ENCODE results near the gene ADGRD2.

ADGRD2 gene

DNA sequence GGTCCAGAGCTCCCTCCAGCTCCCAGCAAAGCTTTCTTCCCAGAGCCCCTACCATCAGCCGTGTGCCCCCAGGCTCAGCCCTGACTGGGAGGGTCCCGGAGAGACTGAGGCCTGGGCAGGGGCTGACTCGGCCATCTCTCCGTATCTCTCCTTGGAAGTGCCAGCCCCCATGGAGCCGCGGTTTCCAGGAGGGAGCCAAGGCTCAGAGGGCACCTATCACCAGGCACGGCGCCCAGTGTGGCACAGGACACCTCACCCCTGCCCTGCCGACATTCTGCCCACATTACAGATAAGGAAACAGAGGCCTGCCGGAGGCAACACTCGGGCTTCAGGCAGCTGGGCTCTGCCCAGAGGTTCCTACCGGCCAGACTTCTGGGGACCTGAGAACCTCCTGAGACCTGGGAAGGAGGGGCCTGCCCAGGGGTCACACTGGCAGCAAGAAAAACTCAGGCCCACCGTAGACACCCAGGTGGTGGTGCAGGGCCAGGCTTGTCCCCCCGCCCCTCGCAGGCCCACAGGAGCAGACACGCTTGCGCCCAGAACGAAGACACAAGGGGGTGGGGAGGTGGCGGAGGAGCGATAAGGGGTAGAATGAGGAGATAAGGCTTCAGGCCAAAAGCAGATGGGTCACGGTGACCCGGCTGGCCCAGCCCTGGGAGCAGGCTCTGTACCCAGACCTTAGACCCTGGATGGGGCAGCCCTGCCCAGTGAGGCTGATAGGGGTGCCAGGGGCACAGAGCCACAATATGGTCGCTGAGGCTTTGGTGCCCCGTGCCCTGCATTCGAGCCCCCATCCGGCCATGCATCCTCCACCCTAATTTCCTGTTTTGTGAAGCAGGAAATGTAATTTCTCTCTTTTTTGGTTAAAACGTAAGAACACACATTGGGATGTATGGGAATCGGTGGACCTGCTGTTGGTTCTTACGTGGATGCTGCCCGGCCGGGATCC lies 45.1 kb downstream of the ADGRD2 start:
- no peak for DNase-seq (ENCODE audit: low read depth in 3 of 3, low spot score in 1 of 3)

DNA sequence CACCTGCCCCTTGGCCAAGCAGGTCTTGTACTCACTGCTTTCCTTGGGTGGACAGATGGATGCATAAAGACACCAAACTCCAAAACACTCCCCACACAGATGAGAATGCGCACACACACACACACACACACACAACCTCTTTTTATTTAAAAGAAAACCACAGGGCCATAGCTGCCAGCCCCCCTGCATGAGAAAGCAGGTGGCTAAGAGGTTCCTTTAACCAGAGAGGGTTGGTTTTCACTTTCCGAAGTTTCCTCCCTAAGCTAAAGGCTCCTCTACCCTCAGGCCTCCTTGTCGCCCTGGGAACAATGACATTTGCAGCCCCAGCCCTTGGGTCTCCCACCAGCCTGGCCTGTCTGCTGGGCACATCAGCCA lies 45.8 kb downstream of the ADGRD2 start:
- no peak for DNase-seq (ENCODE audit: low read depth in 3 of 3, low spot score in 1 of 3)

DNA sequence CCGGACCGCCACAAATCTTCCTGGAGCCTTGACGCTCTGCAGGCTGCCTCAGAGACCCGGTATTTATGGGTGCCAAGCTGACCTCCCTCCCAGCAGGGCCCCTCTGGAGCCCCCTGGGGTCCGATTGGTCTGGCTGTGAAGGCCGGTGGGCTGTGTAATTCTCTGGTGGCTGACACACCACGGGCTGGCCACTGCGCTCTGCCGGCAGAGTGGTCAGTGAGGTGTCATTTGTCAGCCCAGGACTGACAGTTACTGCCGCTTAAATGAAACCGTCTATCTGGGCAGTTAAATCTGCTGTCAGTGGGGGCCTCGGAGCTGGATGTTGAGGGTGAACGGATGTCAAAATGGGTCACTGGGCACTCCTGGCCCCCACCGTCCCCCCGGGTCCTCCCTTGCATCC lies 46.2 kb downstream of the ADGRD2 start:
- no peak for DNase-seq (ENCODE audit: low read depth in 3 of 3, low spot score in 1 of 3)

DNA sequence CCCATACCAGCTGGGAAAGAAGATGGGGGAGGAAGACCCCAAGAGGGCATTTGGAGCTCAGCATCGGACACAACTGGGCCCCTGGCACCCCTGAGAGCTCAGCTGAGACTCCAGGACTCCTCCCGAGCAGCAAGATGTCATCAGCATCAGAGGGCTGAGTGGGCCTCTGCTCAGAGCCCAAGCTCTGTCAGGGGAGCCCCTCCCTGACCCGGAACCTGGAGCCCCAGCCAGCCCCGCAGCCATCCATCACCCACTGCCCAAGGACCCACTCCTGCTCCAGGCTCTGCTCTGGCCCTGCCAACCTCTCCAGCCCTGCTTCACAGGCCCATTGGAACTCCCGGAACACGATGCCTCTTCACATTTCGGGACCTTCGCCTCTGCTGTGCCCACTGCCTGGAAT lies 47.2 kb downstream of the ADGRD2 start:
- no peak for DNase-seq (ENCODE audit: low read depth in 3 of 3, low spot score in 1 of 3)

DNA sequence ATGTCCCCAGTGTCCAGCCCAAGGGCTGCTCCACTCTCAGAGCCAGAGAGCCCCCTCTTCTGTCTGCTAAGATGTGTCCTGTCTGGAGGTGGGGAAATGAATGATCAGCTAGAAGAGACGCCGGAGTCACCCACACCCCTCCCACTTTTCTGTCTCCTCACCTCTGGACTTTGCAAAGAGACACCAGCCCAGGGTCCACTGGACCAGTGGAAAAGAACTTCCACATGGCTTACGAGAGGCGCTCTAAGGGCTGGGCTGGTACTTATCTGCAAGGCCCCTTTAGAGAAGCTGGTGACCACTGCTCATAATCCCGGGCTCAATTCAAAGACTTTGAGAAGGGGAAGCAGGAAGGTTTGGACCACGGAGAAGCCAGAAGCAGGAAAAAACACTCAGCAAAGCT lies 47.8 kb downstream of the ADGRD2 start:
- no peak for DNase-seq (ENCODE audit: low read depth in 3 of 3, low spot score in 1 of 3)

DNA sequence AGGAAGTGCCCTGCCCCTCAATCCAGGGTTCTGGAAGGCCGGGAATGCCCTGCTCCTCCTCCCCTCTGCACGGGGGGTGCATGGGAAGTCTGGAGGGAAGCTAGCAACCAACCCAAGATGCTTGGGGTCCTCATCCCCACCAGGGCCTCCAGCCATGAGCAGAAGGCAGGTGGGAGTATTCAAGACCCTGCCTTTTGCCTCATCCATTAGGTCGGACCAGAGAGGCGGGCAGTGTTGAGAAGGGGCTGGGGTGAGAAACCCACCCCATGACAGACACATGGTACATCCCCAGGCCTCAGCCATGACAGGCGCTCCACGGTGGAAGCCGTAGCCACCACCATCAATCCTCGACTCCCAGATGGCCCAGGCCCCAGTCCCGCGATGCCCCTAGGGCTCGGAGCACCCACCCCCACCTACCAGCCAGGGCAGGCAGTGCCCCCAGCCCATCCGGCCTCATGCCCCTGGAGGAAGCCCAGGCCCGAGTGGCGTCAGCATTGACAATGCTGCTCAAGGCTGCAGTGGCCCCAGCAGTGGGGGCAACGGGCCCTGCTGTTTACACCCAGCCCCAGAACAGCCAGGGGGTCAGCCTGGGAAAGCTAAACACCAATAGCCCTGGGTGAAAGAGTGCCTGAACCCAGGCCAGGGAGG lies 48.4 kb downstream of the ADGRD2 start:
- no peak for DNase-seq (ENCODE audit: low read depth in 3 of 3, low spot score in 1 of 3)

DNA sequence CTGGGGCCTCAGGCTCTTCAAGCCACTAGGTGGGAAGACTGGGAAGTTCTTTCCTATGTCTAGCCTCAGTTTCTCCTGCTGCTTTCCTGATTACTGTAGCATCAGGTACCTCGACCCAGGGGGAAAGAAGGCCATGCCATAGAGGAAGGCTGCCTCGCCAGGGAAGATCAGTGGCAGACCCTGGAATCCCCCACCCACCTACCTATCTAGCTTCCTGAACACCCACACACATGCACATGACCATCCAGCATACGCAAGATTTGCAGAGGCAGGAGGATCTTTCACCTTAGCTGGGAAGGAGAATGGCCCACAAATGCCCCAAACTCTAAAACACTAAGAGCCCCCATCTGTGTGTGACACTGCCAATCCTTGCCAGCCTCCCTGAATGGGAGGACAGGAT lies 49.0 kb downstream of the ADGRD2 start:
- DNase-seq (ENCODE audit: low read depth in 3 of 3, low spot score in 1 of 3) = no peak

DNA sequence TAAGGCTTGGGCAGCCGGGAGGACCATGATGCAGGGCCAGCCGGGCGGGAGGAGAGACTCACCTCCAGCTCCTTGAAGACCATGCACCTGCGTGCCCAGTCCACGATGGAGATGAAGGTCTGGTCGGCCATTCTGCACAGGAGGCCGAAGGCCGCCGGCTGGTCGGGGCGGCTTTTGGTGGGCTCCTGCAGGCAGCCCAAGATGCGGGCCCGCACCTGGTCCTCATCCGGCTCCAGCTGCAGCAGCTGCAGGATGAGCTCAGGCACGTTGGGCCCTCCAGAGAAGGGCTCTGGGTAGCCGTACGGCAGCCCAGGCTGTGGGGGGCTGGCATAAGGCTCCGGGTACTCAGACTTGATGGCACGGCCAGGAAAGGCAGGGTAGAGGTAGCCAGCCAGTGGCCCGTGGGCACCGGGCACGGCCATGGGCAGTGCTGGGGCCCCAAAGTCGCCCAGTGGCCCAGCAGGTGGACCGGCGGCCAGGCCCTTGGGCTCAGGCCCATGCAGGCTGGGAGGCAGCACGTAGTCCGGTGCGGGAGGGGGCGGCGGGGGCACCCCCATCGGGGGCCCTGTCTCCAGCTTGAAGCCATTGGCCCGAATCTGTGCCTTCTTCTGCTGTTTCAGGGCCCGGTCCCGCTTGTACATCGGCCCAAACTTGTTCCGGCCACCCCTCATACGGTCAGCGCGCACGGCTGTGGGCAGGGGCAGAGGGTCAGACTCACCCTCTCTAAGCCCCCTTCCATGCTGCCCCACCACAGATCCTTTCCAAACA lies 50.0 kb downstream of the ADGRD2 start:
- no peak for DNase-seq (ENCODE audit: low read depth in 3 of 3, low spot score in 1 of 3)

DNA sequence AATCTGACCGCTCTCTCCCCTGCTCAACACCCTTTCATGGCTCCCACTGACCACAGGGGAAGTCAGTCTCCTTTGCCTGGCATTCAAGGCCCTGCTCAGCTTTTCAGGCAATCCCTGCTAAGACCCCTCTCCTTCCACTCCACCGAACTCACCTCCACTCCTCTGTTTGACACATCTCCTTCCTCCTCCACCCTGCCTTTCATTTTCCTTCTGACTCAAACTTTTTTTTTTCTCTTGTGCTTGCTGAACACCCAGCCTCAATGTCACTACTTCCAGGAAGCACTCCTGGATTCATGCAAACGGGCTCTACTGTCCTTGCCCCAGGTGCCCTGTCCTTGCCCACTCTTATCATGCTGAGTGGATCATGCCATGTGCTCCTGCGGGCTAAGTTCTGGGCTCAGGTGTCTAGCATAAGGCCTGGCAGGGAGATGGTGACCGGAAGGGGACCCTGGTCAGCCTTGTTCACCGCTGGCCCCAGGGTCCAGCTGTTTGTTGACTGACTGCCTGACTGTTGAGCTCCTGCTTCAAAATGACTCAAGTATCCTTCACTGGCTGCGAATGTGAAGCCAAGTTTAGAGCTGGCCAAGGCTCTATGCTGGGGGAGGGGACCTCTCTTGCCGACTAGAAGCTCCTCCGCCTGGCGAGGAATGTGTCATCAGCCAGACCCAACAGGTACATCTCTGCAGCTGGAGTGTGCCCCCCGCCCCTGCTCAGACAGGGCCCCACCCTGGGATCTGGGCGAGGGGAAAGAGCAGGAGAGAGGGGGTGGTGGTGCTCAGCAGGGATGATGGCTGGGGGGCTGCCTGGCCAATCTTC lies 50.8 kb downstream of the ADGRD2 start:
- no peak for DNase-seq (ENCODE audit: low read depth in 3 of 3, low spot score in 1 of 3)

DNA sequence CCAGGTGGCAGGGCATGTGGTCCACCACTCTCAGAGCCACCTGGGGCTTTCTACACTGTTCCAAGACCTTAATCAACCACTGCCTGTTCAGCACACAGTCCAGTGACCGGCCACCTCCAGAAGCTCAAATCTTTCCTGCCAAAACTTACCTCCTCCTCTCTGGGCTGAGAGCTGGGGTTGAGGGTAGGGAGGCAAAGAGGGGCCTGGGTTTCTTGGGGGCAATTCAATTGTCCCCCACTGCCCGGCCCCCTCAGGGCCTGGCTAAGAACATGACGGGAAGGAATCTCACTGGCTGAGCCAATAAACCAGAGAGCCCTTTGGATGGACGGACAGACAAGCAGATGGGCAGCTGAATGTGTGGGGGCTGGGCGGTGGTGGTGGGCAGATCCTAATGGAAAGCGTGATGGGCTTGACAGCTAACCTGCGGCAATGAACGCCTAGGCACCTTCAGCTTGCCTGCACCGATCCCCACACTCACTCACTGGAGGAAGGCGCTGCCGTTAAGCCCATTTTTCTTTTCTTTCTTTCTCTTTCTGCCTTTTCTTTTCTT lies 51.6 kb downstream of the ADGRD2 start:
- DNase-seq (ENCODE audit: low read depth in 3 of 3, low spot score in 1 of 3) = no peak

DNA sequence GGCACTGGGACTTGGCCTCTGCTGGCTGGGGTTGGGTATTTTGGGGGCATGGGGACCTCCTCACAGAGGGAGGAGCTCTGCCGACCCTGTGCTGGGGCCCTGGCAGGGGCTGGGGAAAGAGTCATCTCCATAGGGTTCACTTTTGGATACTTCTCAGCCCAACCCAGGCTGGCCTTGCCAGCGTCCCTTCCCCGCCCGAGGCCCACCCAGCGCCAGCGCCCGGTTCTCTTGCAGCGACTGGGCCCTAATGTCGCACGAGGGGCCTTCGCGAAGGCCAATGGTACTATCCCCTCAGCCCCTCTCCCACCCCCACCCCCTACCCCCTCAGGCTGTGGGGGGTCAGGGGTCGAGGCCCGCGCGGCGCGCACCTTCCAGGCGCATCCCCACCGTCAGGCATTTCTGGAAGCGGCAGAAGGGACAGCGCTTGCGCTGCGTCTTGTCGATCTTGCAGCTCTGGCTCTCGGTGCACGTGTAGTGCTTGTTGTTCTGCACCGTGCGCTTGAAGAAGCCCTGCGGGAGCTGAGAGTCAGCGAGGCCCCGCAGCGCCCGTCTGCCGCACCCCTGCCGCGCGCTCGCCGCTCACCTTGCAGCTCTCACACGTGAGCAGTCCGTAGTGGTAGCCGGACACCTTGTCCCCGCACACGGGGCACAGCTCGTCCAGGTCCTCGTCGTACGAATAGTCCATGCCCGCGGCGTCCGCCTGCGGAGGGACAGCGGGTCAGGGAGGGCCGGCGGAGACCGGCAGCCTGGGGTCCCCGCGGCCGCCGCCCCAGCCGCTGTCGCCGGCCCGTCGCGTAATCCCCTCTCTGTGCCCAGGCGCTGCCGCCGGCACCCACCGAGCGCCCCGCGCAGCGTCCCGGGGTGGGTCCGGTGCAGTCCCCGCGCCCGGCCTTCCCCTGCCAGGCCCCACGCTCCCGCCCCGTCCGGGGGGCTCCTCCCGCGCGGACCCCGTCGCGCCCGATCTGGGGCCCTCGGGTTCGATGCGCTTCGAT lies 52.8 kb downstream of the ADGRD2 start:
- no peak for DNase-seq (ENCODE audit: low read depth in 3 of 3, low spot score in 1 of 3)

DNA sequence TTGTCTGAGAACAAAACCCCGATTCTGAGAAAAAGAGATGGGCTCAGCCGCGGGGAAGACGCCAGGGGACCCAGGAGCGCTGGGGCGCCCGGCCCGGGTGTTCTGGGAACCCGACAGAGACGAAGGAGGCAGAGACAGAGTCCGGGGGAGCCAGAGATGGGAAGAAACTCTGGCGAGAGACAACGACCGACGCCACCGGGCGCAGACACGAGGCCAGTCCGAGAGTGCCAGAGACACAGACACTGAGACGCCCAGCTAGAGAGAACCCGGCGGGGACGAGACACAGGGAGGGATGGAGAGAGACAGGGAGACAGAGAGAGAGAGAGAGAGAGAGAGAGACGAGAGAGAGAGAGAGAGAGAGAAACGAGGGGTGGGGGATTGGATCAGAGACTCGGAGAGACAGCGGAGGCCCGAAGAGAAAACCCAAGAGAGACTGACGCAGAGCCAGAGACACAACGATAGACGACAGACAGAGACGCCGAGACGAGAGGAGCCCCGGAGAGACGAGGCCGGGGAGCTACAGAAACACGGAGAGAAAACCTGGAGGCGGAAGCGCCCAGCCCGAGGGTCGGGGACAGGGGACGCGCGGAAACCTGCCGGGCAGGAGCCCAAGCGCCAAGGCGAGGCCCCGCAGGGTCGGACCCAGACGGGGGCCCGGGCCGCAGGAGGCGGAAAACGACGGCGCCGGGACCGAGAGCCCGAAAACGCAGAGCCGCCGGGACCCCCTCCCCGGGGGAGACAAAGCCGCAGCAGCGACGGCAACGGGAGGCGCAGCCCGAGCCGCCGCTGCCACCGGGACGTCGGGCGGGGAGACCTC lies 53.7 kb downstream of the ADGRD2 start:
- DNase-seq (ENCODE audit: low read depth in 3 of 3, low spot score in 1 of 3) = no peak

DNA sequence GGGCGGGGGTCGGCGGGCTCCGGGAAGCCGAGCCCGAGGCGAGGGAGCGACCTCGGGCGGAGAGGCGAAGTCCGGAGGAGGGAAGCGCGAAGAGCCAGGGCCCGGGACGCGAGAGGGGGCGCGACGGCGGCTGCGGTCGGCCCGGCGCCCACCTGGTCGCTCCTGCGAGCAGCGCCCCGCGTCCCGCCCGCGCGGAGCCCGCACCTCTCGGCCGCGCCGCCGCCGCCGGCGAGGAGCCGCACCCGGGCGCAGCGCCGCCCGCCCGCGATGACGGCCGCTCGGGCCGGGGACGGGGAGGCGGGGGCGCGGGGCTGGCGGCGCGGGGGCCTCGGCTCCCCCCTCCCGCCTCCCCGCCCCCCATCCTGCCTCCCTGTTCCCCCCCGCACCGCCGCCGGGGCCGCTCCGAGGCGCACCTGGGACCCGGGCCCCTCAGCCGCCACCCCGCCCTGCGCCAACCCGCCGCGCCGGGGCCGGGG lies 54.3 kb downstream of the ADGRD2 start:
- no peak for DNase-seq (ENCODE audit: low read depth in 3 of 3, low spot score in 1 of 3)

DNA sequence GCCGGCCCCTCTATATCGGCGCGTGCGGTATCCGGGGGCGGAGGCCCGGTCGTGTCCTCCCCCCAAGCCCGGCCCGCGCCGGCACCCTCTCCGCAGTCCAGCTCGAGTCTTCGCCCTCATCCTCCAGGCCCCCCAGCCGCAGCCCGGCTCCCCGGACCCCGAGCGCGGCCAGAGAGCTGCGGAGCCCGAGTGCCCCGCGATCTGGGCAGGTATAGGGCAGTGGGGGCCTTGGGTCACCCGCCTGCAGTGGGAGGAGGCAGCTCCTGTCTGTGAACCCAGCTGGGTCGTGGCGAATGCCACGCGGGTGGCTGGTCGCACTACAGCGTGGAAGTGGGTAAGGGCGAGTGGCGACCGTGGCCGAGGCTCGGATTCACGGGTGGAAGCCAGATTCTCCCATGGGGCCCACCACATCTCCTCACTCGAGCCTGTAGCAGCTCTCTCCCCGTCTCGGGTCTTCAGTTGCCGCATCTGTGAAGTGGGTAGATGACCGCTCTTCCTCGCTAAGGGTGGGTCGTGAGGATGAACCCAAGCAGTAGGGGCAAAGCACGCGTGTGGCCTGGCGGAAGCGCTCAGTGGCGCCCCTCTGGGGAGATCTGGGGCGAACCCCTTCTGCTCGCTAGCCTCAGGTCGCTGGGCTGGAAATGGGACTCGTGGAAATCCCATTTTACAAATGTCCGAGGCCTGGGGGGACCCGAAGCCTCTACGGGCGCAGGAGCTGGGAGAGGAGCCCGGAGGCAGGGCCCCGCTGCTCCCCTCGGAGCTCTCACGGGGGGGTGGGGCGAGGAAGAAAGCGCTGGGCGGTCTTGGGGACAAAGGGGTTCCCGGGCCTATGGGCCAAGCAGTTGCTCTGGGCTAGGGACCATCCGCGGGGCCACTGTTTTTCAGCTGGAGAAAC lies 55.0 kb downstream of the ADGRD2 start:
- no peak for DNase-seq (ENCODE audit: low read depth in 3 of 3, low spot score in 1 of 3)

DNA sequence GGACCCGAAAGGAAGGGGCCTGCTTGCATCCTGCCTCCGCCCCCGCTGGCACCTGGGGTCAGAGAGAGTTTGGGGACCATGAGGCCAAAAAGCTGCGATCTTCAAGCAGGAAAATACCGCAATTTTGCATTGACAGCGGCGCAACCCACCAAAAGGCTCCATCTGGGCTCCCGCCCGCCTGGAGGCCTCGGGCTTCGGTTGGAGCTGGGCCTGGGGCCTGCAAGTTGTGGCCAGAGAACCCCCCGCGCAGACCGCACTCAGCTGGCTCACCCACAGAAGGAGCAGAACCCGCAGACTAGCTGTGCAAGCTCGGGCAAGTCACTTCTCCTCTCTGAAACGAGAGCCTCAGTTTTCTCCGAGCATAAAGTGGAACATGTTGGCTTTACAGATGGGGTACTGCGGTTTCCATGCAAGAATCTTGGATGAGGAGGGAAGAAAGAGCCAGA lies 55.7 kb downstream of the ADGRD2 start:
- no peak for DNase-seq (ENCODE audit: low read depth in 3 of 3, low spot score in 1 of 3)

DNA sequence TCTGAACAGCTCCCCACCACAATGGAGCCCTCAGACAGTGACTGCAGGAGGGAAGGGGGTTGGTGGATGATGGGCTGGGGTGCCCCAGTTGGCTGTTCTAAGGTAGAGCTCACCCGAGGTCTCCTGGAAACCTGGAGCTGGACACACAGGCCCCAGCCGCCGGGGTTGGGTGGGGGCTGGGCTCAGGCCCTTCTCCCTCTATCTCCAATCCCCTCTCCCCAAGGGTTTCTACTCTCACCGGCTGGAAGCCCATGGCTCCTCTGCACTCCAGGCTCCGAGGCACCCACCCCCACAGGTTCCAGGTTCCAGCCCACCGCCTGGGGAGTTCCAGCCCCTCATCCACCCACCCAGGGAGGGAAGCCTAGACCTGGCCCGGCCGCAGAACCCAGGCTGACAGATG lies 56.2 kb downstream of the ADGRD2 start:
- DNase-seq (ENCODE audit: low read depth in 3 of 3, low spot score in 1 of 3) = no peak

All from stimulated activated CD4-positive, alpha-beta T cell treated with anti-CD3 and anti-CD28 coated beads, TNF-alpha, amount 100 ng/mL, for 1 hour (primary cell).